Karpas-422 (cell line): ENCODE data around the gene PTDSS2. TPM values are rescaled to one million over a fixed set of nuclear protein-coding genes. Genes with fewer than 3 reads are reported as not detected.

Experiments
- DNase-seq: peaks from one replicate; pipeline ENCODE4 v3.0.0-alpha.2; 2015
- H2AFZ ChIP-seq: fragments of 200-600 bp; sonication (generic); 2 replicates; pipeline ENCODE4 v1.6.1; 2014; ENCODE audit warnings: antibody characterized with exemption, low read length, mixed read lengths
- H3K27ac ChIP-seq: fragments of 200-600 bp; sonication (generic); 2 replicates; pipeline ENCODE4 v1.5.1; 2014; ENCODE audit warnings: mild to moderate bottlenecking, low read length, moderate library complexity
- H3K27me3 ChIP-seq: fragments of 200-600 bp; sonication (generic); 2 replicates; pipeline ENCODE4 v1.6.1; 2014; ENCODE audit warnings: low read length, mixed read lengths
- H3K36me3 ChIP-seq: fragments of 200-600 bp; sonication (generic); 2 replicates; pipeline ENCODE4 v1.6.1; 2014; ENCODE audit warnings: low read length, mixed read lengths; ENCODE audit not compliant: insufficient read depth
- H3K4me1 ChIP-seq: fragments of 200-600 bp; sonication (generic); 2 replicates; pipeline ENCODE4 v1.6.1; 2014; ENCODE audit warnings: mild to moderate bottlenecking, low read length, mixed read lengths
- H3K4me2 ChIP-seq: fragments of 200-600 bp; sonication (generic); 2 replicates; pipeline ENCODE4 v1.6.1; 2014; ENCODE audit warnings: low read length, low read depth, mild to moderate bottlenecking; ENCODE audit not compliant: poor library complexity, severe bottlenecking
- H3K4me3 ChIP-seq: fragments of 200-600 bp; sonication (generic); 2 replicates; pipeline ENCODE4 v1.5.1; 2014; ENCODE audit warnings: mild to moderate bottlenecking, antibody characterized with exemption, low read length, mixed read lengths
- H3K79me2 ChIP-seq: fragments of 200-600 bp; sonication (generic); 2 replicates; pipeline ENCODE4 v1.6.1; 2014; ENCODE audit warnings: mild to moderate bottlenecking, low read length, mixed read lengths
- H3K9ac ChIP-seq: fragments of 200-600 bp; sonication (generic); 2 replicates; pipeline ENCODE4 v1.6.0; 2014; ENCODE audit warnings: low read length
- H3K9me2 ChIP-seq: fragments of 200-600 bp; sonication (generic), shearing (Covaris generic); replicated peaks from 2 replicates; pipeline ENCODE4 v1.6.0; 2014; ENCODE audit warnings: mild to moderate bottlenecking, low read length, moderate library complexity; ENCODE audit not compliant: insufficient read depth
- H3K9me3 ChIP-seq: fragments of 300-700, 200-600 bp; sonication (generic); 2 replicates; pipeline ENCODE4 v1.6.1; 2014; ENCODE audit warnings: low read length, mixed read lengths
- H4K20me1 ChIP-seq: fragments of 200-600 bp; sonication (generic); 2 replicates; pipeline ENCODE4 v1.6.1; 2014; ENCODE audit warnings: mild to moderate bottlenecking, antibody characterized with exemption, low read length, low read depth; ENCODE audit not compliant: insufficient read depth
- total RNA-seq: library from RNA; depleted of rRNA; stranded (reverse); fragments of >200 nt; shearing (Covaris generic); gene quantifications from 2 replicates; pipeline ENCODE4 v1.2.3, GENCODE V29; 2014; ENCODE audit warnings: low replicate concordance

The PTDSS2 gene
- total RNA-seq, 1 experiment from 2014 or later = 13.5 TPM

GRCh38 chr11:490930-491260, 40.8 kb downstream of the PTDSS2 start:
- DNase-seq = no peak
- Histone ChIP-seq H3K27me3 (no peaks in the 10 kb centered on the region), H4K20me1 (no peaks in the 10 kb centered on the region), H3K36me3 (no peaks in the 10 kb centered on the region), H2AFZ (no peak overlapping the region), H3K27ac (no peak overlapping the region), H3K9me2 (no peaks in the 10 kb centered on the region), H3K79me2 (no peaks in the 10 kb centered on the region), H3K4me2 (no peak overlapping the region), H3K4me3 (no peak overlapping the region), H3K9me3 (no peaks in the 10 kb centered on the region), H3K4me1 (no peaks in the 10 kb centered on the region), H3K9ac (no peak overlapping the region)

GRCh38 chr11:491358-491757, 41.3 kb downstream of the PTDSS2 start:
- Histone ChIP-seq H3K79me2 (no peaks in the 10 kb centered on the region), H3K4me1 (no peaks in the 10 kb centered on the region), H3K27me3 (no peaks in the 10 kb centered on the region), H4K20me1 (no peaks in the 10 kb centered on the region), H3K36me3 (no peaks in the 10 kb centered on the region), H2AFZ (no peak overlapping the region), H3K9me2 (no peaks in the 10 kb centered on the region), H3K9me3 (no peaks in the 10 kb centered on the region), H3K9ac (no peak overlapping the region), H3K4me2 (no peak overlapping the region), H3K4me3 (no peak overlapping the region), H3K27ac (no peak overlapping the region)
- DNase-seq = no peak

- H3K9ac ChIP-seq = no peak overlapping the region
Measured at GRCh38 chr11:492427-493226, 42.5 kb downstream of the PTDSS2 start.

GRCh38 chr11:494761-495536, 44.9 kb downstream of the PTDSS2 start:
- Histone ChIP-seq H3K27me3 (no peaks in the 10 kb centered on the region), H4K20me1 (no peaks in the 10 kb centered on the region), H3K9ac (no peak overlapping the region), H3K9me3 (no peaks in the 10 kb centered on the region), H3K36me3 (peaks cover 4% of the 10 kb centered on the region; the same call in 1 of the 2 replicates), H3K79me2 (no peaks in the 10 kb centered on the region), H3K27ac (no peak overlapping the region), H2AFZ (no peak overlapping the region), H3K4me2 (no peak overlapping the region), H3K4me3 (no peak overlapping the region), H3K4me1 (no peaks in the 10 kb centered on the region), H3K9me2 (no peaks in the 10 kb centered on the region)
- no peak for DNase-seq

More at GRCh38 chr11:492427-493226, 42.5 kb downstream of the PTDSS2 start:
- no peaks in the 10 kb centered on the region for H3K27me3 ChIP-seq
- no peaks in the 10 kb centered on the region for H3K9me3 ChIP-seq
- DNase-seq = no peak
- H4K20me1 ChIP-seq = no peaks in the 10 kb centered on the region
- H3K4me1 ChIP-seq = no peaks in the 10 kb centered on the region
- no peak overlapping the region for H2AFZ ChIP-seq
- H3K79me2 ChIP-seq = no peaks in the 10 kb centered on the region
- H3K27ac ChIP-seq = no peak overlapping the region
- peaks cover under 1% of the 10 kb centered on the region; the same call in 1 of the 2 replicates for H3K36me3 ChIP-seq
- no peak overlapping the region for H3K4me3 ChIP-seq
- no peak overlapping the region for H3K4me2 ChIP-seq
- no peaks in the 10 kb centered on the region for H3K9me2 ChIP-seq

GRCh38 chr11:495537-495931, 45.5 kb downstream of the PTDSS2 start:
- Histone ChIP-seq H3K9me2 (no peaks in the 10 kb centered on the region), H3K4me2 (no peak overlapping the region), H2AFZ (no peak overlapping the region), H3K27me3 (no peaks in the 10 kb centered on the region), H3K79me2 (no peaks in the 10 kb centered on the region), H3K4me1 (no peaks in the 10 kb centered on the region), H3K27ac (no peak overlapping the region), H4K20me1 (no peaks in the 10 kb centered on the region), H3K36me3 (peaks cover 4% of the 10 kb centered on the region; the same call in 1 of the 2 replicates), H3K4me3 (no peak overlapping the region), H3K9ac (no peak overlapping the region), H3K9me3 (no peaks in the 10 kb centered on the region)
- DNase-seq = no peak

GRCh38 chr11:496834-497564, 46.9 kb downstream of the PTDSS2 start:
- no peak for DNase-seq
- H3K36me3 ChIP-seq = peaks cover 4% of the 10 kb centered on the region; the same call in 1 of the 2 replicates

GRCh38 chr11:497565-498296, 47.7 kb downstream of the PTDSS2 start:
- Histone ChIP-seq H3K4me3 (no peak overlapping the region), H3K27ac (no peak overlapping the region), H3K9me2 (no peaks in the 10 kb centered on the region), H3K9ac (no peak overlapping the region), H3K36me3 (peaks cover 4% of the 10 kb centered on the region; the same call in 1 of the 2 replicates), H3K27me3 (no peaks in the 10 kb centered on the region), H4K20me1 (no peaks in the 10 kb centered on the region), H3K4me2 (no peak overlapping the region), H3K9me3 (no peaks in the 10 kb centered on the region), H2AFZ (no peak overlapping the region), H3K4me1 (no peaks in the 10 kb centered on the region), H3K79me2 (peaks cover 3% of the 10 kb centered on the region; the same call in 1 of the 2 replicates)
- no peak for DNase-seq

More at GRCh38 chr11:496834-497564, 46.9 kb downstream of the PTDSS2 start:
- Histone ChIP-seq H4K20me1 (no peaks in the 10 kb centered on the region), H3K4me1 (no peaks in the 10 kb centered on the region), H3K9ac (no peak overlapping the region), H3K79me2 (no peaks in the 10 kb centered on the region), H3K4me3 (no peak overlapping the region), H3K27me3 (no peaks in the 10 kb centered on the region), H3K4me2 (no peak overlapping the region), H3K9me3 (no peaks in the 10 kb centered on the region), H2AFZ (no peak overlapping the region), H3K27ac (no peak overlapping the region), H3K9me2 (no peaks in the 10 kb centered on the region)
